ENCODE results near the gene PARVG.

Gene PARVG

DNA sequence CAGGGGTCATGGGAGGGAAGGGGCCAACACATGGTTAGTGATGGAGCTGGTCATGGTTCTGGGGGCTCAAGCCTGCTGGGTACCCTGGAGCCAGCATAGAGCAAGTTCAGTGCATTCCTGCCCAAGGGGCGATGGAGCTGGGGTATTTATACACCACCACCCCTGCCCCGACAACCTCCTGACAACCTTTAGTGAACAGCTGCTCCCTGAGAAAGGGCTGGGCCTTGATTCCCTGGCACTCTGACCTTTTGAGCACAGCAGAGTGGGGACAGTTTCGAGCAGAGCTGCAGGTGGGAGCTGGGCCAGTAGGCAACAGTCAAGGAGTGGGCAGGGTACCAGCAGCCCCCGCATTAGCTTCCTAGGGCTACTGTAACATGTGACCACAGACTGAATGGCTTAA, 6.0 kb downstream of the PARVG start:
- POLR2A ChIA-PET: no interaction called here
- TF ChIP-seq ELF4 (IDR thresholded peaks at IDR 0.05) (no peak), HDGF (IDR thresholded peaks at IDR 0.05; ENCODE audit: borderline replicate concordance) (no peak), LEF1 (IDR thresholded peaks at IDR 0.05; ENCODE audit: borderline replicate concordance) (no peak), L3MBTL2 (conservative IDR thresholded peaks at IDR 0.05) (no peak), SUZ12 (IDR thresholded peaks at IDR 0.05) (no peak), NFRKB (IDR thresholded peaks at IDR 0.05) (no peak), BHLHE40 (IDR thresholded peaks at IDR 0.05; ENCODE audit: borderline replicate concordance) (no peak), ARNT (IDR thresholded peaks at IDR 0.05) (no peak), SP1 (IDR thresholded peaks at IDR 0.05) (no peak), FOXK2 (IDR thresholded peaks at IDR 0.05) (no peak), TARDBP (IDR thresholded peaks at IDR 0.05) (no peak), ZNF384 (IDR thresholded peaks at IDR 0.05) (no peak), FOXM1 (IDR thresholded peaks at IDR 0.05; ENCODE audit: borderline replicate concordance) (no peak), CTBP1 (IDR thresholded peaks at IDR 0.05; ENCODE audit: borderline replicate concordance) (no peak), FOXA1 (IDR thresholded peaks at IDR 0.05) (no peak)
- TF ChIP-seq, protein P1, sequence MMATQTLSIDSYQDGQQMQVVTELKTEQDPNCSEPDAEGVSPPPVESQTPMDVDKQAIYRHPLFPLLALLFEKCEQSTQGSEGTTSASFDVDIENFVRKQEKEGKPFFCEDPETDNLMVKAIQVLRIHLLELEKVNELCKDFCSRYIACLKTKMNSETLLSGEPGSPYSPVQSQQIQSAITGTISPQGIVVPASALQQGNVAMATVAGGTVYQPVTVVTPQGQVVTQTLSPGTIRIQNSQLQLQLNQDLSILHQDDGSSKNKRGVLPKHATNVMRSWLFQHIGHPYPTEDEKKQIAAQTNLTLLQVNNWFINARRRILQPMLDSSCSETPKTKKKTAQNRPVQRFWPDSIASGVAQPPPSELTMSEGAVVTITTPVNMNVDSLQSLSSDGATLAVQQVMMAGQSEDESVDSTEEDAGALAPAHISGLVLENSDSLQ (IDR thresholded peaks at IDR 0.05): no peak
- no peak for DNase-seq (ENCODE audit: extremely low spot score)
- CTCF ChIA-PET: no interaction called here

DNA sequence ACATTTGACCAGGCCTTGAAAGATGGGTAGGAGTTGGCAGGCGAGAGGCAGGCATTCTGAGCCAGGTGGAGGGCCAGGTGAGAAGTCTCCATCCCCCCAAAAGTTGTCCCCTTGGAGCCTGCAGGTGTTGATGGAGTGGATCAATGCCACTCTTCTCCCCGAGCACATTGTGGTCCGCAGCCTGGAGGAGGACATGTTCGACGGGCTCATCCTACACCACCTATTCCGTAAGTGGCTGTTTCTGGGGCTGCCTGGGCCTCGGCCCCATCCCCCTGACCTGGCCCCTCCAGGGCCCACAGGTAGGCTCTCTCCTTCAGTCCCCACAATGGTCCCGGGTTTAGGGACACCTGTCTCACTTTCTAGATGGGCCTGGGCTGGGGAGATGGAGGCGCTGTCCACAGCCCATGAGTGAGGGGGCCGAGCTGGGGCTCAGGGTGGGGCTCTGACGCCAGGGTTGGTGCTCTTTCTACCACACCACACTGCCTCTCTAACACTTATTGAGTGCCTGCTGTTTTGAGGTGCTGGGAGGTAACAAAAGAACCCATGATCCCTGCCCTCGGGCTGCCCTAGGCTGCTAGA, 7.0 kb downstream of the PARVG start:
- no peak for DNase-seq (ENCODE audit: extremely low spot score)
- POLR2A ChIA-PET: no interaction called here
- TF ChIP-seq SP1 (IDR thresholded peaks at IDR 0.05) (no peak), L3MBTL2 (conservative IDR thresholded peaks at IDR 0.05) (no peak), CTBP1 (IDR thresholded peaks at IDR 0.05; ENCODE audit: borderline replicate concordance) (no peak), TARDBP (IDR thresholded peaks at IDR 0.05) (no peak)
- CTCF ChIA-PET: no interaction called here

DNA sequence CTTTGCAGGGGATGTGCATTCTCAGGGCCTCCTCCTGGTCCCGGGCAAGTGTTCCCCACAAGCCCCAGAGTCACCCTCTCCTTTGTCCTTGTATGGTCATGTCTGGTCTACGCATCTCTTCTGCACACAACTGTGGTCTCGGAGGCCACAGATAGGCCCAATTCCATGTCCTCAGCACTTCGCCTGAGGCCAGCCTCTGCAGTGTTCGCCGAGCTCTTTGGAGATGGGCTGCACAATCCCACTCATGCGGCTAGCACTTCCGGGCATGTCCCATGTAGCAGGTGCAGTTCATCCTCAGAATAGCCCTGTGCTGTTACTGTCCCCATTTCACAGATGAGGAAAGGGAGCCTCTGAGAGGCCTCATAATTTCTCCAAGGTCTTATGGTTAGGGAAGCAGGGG, 7.6 kb downstream of the PARVG start:
- no peak for DNase-seq (ENCODE audit: extremely low spot score)
- POLR2A ChIA-PET: no interaction called here
- CTCF ChIA-PET: no interaction called here
- TF ChIP-seq FOXK2 (IDR thresholded peaks at IDR 0.05): no peak

DNA sequence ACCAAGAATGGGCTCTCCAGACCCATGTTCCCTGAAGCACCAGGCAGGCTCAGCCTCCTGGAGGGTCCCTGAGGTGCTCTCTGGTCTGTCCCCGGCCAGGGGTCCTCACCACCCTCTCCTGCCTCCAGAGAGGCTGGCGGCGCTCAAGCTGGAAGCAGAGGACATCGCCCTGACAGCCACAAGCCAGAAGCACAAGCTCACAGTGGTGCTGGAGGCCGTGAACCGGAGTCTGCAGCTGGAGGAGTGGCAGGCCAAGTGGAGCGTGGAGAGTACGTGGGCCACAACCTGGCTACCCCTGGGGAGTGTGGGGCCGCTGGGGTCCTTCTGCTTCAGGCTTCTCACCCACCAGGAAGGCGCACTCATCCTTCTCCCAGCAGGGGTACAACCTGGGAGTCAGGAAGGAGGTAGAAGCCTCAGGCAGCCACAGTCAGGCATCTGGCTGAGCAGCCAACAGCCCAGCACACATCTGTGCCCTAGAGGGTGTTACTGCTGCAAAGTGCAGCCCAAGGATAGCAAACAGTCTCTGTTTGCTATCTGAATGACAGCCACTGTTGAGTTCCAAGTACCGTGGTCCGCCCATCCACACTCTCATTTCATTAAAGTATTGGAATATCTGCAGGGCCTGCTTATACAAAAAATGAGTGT, 8.4 kb downstream of the PARVG start:
- TF ChIP-seq TARDBP (IDR thresholded peaks at IDR 0.05) (no peak), FOXM1 (IDR thresholded peaks at IDR 0.05; ENCODE audit: borderline replicate concordance) (no peak), HDGF (IDR thresholded peaks at IDR 0.05; ENCODE audit: borderline replicate concordance) (no peak), FOXK2 (IDR thresholded peaks at IDR 0.05) (no peak), CTBP1 (IDR thresholded peaks at IDR 0.05; ENCODE audit: borderline replicate concordance) (no peak), ELF4 (IDR thresholded peaks at IDR 0.05) (no peak)
- CTCF ChIA-PET: no interaction called here
- no peak for DNase-seq (ENCODE audit: extremely low spot score)
- POLR2A ChIA-PET: no interaction called here

DNA sequence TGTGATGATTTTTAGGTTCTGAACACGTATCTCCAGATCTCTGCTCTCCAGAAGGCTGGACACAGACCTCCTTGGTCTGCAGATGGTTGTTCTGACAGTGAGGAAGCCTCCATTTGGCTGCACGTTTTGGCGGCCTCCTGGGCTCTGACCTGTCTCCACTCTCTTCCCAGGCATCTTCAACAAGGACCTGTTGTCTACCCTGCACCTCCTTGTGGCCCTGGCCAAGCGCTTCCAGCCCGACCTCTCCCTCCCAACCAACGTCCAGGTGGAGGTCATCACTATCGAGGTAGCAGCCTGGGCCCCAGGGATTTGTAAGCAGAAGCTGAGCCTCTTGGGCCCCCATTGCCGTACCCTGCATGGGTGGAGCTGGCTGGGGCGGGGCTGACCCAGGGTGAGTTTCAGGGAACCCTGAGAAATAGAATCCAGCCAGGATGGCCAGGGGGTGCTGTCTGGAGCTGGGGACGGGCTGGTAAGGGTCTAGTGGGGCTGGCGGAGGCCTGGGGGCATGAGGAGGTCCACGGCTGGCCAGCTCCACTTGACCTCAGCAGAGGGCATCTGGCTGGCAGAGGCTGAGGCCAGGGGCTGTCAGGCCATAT, 9.8 kb downstream of the PARVG start:
- TF ChIP-seq, protein P1 (IDR thresholded peaks at IDR 0.05): no peak
- no peak for TF ChIP-seq HDGF (IDR thresholded peaks at IDR 0.05; ENCODE audit: borderline replicate concordance)
- TF ChIP-seq BHLHE40 (IDR thresholded peaks at IDR 0.05; ENCODE audit: borderline replicate concordance): no peak
- no peak for TF ChIP-seq CTBP1 (IDR thresholded peaks at IDR 0.05; ENCODE audit: borderline replicate concordance)
- TF ChIP-seq ELF4 (IDR thresholded peaks at IDR 0.05): no peak
- no peak for TF ChIP-seq LEF1 (IDR thresholded peaks at IDR 0.05; ENCODE audit: borderline replicate concordance)
- TF ChIP-seq FOXK2 (IDR thresholded peaks at IDR 0.05): no peak
- no peak for TF ChIP-seq TARDBP (IDR thresholded peaks at IDR 0.05)
- TF ChIP-seq ZNF384 (IDR thresholded peaks at IDR 0.05): no peak
- no peak for TF ChIP-seq SP1 (IDR thresholded peaks at IDR 0.05)
- TF ChIP-seq FOXA1 (IDR thresholded peaks at IDR 0.05): no peak
- TF ChIP-seq ARNT (IDR thresholded peaks at IDR 0.05): no peak
- no peak for TF ChIP-seq FOXM1 (IDR thresholded peaks at IDR 0.05; ENCODE audit: borderline replicate concordance)
- TF ChIP-seq SUZ12 (IDR thresholded peaks at IDR 0.05): no peak
- POLR2A ChIA-PET: no interaction called here
- DNase-seq (ENCODE audit: extremely low spot score): no peak
- CTCF ChIA-PET: no interaction called here

DNA sequence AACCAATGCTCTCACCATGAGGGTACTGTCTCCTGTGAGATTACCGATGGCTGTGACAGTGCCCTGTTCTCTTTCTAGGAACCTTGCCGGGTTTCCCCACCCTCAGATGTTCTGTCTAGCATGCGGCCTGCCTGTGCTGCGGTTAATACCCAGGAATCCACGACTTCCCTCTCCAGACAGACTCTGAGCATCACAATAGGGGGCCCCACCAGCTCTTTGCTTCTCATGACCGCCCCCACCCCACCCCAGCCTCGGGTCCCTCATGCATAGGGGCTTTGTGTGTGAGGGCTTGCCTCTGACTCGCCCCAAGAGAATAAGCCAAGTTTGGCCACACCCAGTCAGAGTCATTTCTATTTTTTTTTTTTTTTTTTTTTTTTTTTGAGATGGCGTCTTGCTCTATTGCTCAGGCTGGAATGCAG, 10.3 kb downstream of the PARVG start:
- CTCF ChIA-PET: no interaction called here
- POLR2A ChIA-PET: no interaction called here
- no peak for TF ChIP-seq CTBP1 (IDR thresholded peaks at IDR 0.05; ENCODE audit: borderline replicate concordance)
- no peak for TF ChIP-seq SUZ12 (IDR thresholded peaks at IDR 0.05)
- no peak for TF ChIP-seq NFRKB (IDR thresholded peaks at IDR 0.05)
- TF ChIP-seq, protein P1 (IDR thresholded peaks at IDR 0.05): no peak
- TF ChIP-seq ZNF384 (IDR thresholded peaks at IDR 0.05): no peak
- TF ChIP-seq BHLHE40 (IDR thresholded peaks at IDR 0.05; ENCODE audit: borderline replicate concordance): no peak
- no peak for TF ChIP-seq FOXK2 (IDR thresholded peaks at IDR 0.05)
- TF ChIP-seq ARNT (IDR thresholded peaks at IDR 0.05): no peak
- DNase-seq (ENCODE audit: extremely low spot score): no peak

Measured in HEK293T (cell line).